ENCODE data around the gene CAMTA1. TPM values are rescaled to one million over a fixed set of nuclear protein-coding genes. Genes with fewer than 3 reads are reported as not detected.
"Not testable (repeated sequence)": the region's sequence is repeated elsewhere in the genome, so short reads cannot be mapped to it uniquely, and the experiment has no call there.

CAMTA1 gene
- total RNA-seq, 1 donor from 2014 or later: 166 TPM

GRCh38 chr1:7127322-7128075 is 342.2 kb downstream of the CAMTA1 start:
- DNase-seq (no peak), ATAC-seq (no peak)
- intact Hi-C loops (cut with micrococcal nuclease): no loop called here

- DNase-seq (no peak), ATAC-seq (no peak)
- intact Hi-C loops (cut with micrococcal nuclease): no loop called here
Measured at GRCh38 chr1:7128293-7128692, 343.0 kb downstream of the CAMTA1 start.

GRCh38 chr1:7130127-7130526 is 344.9 kb downstream of the CAMTA1 start:
- intact Hi-C loops (cut with micrococcal nuclease): no loop called here
- ATAC-seq (no peak), DNase-seq (no peak)

- DNase-seq (no peak), ATAC-seq (no peak)
- intact Hi-C loops (cut with micrococcal nuclease): no loop called here
Measured at GRCh38 chr1:7135493-7135892, 350.2 kb downstream of the CAMTA1 start.

GRCh38 chr1:7136166-7136953 is 351.1 kb downstream of the CAMTA1 start:
- no peak for ATAC-seq

GRCh38 chr1:7140251-7140650 is 355.0 kb downstream of the CAMTA1 start:
- intact Hi-C loops (cut with micrococcal nuclease): no loop called here
- DNase-seq (no peak), ATAC-seq (no peak)

More at GRCh38 chr1:7136166-7136953, 351.1 kb downstream of the CAMTA1 start:
- intact Hi-C loops (cut with micrococcal nuclease): no loop called here
- no peak for DNase-seq

GRCh38 chr1:7145947-7146346 is 360.7 kb downstream of the CAMTA1 start:
- ATAC-seq (no peak), DNase-seq (no peak)
- intact Hi-C loops (cut with micrococcal nuclease): no loop called here

- intact Hi-C loops (cut with micrococcal nuclease): no loop called here
- DNase-seq: no peak
- ATAC-seq: no peak
Measured at GRCh38 chr1:7146710-7147109, 361.5 kb downstream of the CAMTA1 start.

GRCh38 chr1:7147581-7148282 is 362.5 kb downstream of the CAMTA1 start:
- DNase-seq; ATAC-seq; intact Hi-C loops (cut with micrococcal nuclease): not testable (repeated sequence)

- intact Hi-C loops (cut with micrococcal nuclease): no loop called here
- ATAC-seq (peak; percentile 99), DNase-seq (peak; percentile 88)
Measured at GRCh38 chr1:7149080-7149838, 364.0 kb downstream of the CAMTA1 start.

- no peak for DNase-seq
- no peak for ATAC-seq
- intact Hi-C loops (cut with micrococcal nuclease): no loop called here
Measured at GRCh38 chr1:7150724-7151280, 365.5 kb downstream of the CAMTA1 start.

- ATAC-seq (no peak), DNase-seq (no peak)
- intact Hi-C loops (cut with micrococcal nuclease): no loop called here
Measured at GRCh38 chr1:7151978-7152377, 366.7 kb downstream of the CAMTA1 start.

- no peak for DNase-seq
- ATAC-seq: no peak
- intact Hi-C loops (cut with micrococcal nuclease): no loop called here
Measured at GRCh38 chr1:7152655-7153054, 367.4 kb downstream of the CAMTA1 start.

GRCh38 chr1:7153464-7153863 is 368.2 kb downstream of the CAMTA1 start:
- ATAC-seq (no peak), DNase-seq (no peak)
- intact Hi-C loops (cut with micrococcal nuclease): no loop called here

- DNase-seq (no peak), ATAC-seq (no peak)
- intact Hi-C loops (cut with micrococcal nuclease): no loop called here
Measured at GRCh38 chr1:7159116-7159781, 374.0 kb downstream of the CAMTA1 start.

GRCh38 chr1:7168554-7168953 is 383.3 kb downstream of the CAMTA1 start:
- DNase-seq; ATAC-seq; intact Hi-C loops (cut with micrococcal nuclease): not testable (repeated sequence)

- intact Hi-C loops (cut with micrococcal nuclease): no loop called here
- ATAC-seq (no peak), DNase-seq (no peak)
Measured at GRCh38 chr1:7171168-7171567, 385.9 kb downstream of the CAMTA1 start.

- ATAC-seq (no peak), DNase-seq (no peak)
- intact Hi-C loops (cut with micrococcal nuclease): no loop called here
Measured at GRCh38 chr1:7171574-7171973, 386.3 kb downstream of the CAMTA1 start.
